Raji (cell line): Measurements from ENCODE around the gene SP3.

ENCODE experiments used
- POLR2A ChIP-seq: IDR thresholded peaks from 2 replicates; pipeline ENCODE4 v1.6.1; 2011; ENCODE audit warnings: low read depth, low read length, control low read depth; ENCODE audit not compliant: insufficient read depth

The SP3 gene

DNA sequence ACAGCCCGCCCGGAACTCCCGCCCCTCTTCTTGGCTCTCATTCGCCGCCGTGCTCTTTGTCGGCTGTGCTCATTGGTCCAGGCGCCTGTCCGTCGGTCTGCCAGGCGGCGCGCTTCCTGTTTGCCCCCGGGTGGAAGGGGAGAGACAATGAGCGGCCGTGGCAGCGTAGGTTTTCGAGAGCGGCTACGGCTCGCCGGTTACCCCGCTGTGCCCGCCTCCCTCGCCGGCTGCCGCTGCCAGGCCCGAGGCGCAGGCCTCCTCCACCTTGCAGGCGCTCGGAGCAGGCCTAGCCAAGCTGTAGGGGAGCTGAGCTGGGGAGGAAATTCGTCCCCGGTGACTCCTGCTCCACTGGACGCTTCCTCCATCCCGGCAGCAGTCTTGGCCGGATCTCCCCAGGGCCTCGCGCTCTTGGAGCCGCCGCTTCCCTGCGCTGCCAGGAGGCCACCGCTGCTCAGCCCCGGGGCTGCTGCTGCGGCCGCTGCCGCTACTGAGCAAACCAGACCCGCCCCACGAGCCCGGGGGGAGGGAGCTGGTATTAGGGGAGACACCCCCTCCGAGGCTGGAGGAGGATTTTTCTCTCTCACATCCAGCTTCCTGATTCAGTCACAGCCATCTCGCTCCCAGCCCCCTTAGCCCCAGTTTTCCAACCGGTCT, at the start of gene SP3:
TSS of gene SP3 (minus strand) at position 2 of the 654 bp plus-strand sequence. CDS start 202 bp downstream, outside the sequence.
- peak; percentile 86 for TF ChIP-seq POLR2A

DNA sequence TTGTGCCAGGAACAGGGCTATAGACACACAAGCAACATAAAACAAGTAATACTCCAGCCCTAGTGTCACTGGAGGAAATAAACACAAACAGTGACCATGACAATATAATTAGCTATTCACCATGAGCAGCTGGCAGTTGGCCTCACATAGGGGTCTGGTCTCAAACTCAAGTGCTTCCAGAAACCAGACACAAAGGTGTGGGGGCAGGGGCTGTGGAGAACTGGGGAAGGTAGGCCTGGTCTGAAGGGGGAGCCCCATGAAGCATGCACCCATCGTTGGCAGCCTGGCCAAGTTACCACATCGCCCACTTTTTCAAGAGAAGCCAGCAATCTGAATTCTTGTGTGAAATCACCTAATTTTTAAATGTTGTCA, 49.5 kb upstream of the SP3 start:
- no peak for TF ChIP-seq POLR2A

DNA sequence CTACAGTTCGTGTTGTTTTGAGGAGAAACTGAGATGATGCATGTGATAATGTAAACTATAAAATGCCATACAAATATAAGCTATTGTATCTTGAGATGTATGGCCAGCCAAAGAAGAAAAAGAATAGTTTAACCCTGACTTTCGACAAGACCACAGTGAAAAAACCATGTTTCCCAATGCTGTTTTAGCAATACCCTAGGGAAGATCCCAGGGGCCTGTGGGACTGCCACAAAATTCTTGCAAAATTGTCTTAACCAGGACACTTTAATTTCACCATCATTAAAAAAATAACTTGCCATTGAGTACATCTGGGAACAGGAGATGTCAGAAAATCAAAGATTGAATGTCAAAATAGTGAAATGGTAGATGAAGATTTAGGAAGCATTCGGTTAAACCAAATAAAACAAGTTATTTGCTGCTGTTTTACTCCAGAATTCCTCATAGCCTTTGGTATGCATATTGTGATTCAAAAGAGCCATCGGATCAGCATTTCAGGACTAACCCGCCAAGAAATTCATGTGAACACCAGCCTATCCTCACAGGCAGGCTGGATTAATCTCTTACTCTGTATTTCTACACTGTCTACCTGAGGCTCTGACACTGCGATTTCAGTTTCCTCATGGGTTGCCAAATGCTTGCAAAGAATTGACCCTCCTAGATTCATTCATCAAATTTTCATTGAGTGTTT, 49.0 kb upstream of the SP3 start:
- TF ChIP-seq POLR2A: no peak

DNA sequence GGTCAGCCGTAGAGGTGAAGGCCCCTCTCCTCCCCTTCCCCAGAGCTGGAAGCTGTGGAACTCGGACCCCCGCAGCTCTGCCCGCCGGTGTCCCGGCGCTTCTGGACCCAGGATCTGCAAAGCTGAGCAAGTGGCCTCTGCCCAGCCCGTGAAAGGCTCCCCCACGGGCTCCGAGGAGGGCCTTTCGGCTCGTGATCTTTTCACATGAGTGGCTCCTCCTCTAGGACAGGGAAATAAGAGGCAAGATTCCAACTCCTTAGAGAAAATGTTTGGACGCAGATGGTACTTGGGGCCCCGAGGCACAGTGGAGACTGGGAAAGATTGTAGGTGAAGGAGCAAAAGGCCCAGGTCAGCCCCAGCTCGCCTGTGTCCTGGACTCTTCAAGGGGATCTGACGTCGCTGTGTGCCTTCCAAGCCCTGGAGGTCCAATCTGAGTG, 48.2 kb upstream of the SP3 start:
- TF ChIP-seq POLR2A: no peak

DNA sequence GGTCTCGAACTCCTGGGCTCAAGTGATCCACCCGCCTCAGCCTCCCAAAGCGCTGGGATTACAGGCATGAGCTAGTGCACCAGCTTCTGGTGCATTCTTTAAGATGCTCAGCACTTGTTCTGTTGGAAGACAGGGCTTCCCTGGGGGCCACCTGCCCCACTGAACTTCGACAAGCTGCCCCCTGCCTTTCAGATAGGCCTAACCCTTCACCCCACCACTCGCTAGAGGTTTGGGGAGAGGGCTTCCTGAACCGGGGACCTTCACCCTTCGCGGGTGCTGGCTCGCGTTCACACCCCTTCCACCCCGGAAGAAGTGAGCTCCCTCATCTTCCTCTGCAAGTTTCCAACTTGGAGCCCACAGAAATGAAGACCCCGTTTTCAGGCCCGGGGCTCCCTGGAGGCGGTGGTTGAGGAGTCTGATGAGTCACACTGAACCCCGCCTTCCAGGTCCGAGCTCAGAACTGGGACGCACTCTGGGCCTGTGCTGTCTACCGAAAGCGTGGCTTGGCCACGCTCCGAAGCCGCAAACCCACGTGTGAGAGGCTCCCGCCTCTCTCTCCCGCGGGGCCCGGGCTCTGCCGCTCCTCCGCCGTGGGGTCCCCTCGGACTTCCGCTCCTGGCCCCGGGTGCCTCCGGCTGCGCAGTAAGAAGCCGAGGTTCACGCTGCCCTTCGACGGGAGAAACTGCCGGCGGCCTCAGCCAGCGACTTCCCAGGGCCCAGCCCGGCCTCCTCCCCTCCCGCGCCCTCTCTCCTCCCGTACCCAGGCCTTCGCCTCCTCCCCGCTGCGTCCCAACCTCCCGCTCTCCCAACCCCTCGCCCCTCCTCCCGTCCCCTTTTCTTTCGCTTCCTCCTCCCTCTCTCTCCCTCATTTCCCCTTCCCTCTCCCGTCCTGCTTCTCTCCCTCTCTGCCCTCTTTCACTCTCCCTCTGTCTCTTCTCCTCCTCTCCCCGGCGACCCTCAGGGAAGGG, 47.5 kb upstream of the SP3 start:
- TF ChIP-seq POLR2A: no peak

- TF ChIP-seq POLR2A: no peak
Observed at GRCh38 chr2:174011796-174012195, 46.6 kb upstream of the SP3 start.

- TF ChIP-seq POLR2A: no peak
Observed at GRCh38 chr2:174011173-174011572, 46.0 kb upstream of the SP3 start.

GRCh38 chr2:174009488-174010223, 44.5 kb upstream of the SP3 start:
- no peak for TF ChIP-seq POLR2A

- no peak for TF ChIP-seq POLR2A
Observed at GRCh38 chr2:174008720-174009119, 43.5 kb upstream of the SP3 start.

DNA sequence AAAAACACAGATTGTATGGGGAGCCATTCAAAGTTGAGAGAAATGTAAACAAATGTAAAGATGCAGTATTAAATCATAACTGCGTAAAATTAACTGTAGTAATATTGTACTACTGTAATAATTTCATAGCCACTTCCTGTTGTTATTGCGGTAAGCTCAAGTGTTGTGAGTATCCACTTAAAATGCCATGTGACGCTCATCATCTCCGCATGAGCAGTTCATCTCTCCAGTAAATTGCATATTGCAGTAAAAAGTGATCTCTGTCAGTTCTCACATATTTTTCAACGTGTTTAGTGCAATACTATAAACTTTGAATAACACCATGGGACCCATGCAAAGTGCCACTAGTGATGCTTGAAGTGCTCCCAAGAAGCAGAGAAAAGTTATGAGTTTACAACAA, 41.8 kb upstream of the SP3 start:
- TF ChIP-seq POLR2A: no peak

DNA sequence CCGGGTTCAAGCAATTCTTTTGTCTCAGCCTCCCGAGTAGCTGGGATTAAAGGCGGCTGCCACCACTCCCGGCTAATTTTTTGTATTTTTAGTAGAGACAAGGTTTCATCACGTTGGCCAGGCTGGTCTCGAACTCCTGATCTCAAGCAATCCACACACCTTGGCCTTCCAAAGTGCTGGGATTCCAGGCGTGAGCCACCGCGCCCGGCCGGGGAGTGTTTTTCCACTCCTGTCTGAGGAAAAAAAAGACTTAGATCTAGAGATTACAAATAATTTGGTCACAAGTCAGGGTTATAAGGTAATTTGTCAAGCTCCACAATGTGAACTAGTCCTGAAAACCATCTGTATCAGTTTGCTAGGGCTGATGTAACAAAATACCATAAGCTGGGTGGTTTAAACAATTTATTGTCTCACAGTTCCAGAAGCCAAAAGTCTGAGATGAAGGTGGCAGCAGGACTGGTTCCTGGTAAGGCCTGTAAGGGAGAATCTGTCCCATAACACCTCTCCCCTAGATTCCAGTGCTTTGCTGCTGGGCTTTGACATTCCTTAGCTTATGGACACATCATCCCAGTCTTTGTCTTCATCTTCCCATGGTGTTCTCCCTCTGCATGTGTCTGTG, 40.7 kb upstream of the SP3 start:
- TF ChIP-seq POLR2A: no peak

DNA sequence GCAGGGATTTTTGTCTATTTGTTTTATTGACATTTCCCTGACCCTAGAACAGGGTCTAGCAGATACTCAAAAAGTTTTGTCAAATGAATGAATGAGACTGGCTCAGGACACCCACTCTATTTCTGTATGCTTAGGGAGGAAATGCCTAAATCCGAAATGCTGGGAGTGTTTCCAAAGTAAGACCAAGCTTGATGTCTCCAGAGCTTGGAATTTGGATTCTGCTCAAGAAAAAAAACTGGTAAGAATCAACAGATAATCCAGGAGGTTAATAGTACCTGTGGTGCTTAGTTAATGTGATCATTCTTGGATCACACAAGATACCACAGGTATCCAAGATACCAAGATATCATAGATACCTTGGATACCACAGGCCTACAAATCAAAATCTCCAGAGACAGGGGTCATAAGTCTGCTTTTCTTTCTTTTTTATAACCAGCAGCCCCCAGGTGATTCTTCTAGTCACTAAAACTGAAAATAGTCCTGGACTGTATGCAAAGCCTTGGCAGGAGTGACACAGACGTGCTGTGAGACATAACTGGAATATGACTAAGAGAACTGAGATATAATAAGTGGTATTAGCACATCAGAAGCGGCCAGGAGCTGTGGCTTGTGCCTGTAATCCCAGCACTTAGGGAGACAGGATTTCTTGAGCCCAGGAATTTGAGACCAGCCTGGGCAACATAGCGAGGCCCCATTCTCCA, 39.9 kb upstream of the SP3 start:
- no peak for TF ChIP-seq POLR2A

DNA sequence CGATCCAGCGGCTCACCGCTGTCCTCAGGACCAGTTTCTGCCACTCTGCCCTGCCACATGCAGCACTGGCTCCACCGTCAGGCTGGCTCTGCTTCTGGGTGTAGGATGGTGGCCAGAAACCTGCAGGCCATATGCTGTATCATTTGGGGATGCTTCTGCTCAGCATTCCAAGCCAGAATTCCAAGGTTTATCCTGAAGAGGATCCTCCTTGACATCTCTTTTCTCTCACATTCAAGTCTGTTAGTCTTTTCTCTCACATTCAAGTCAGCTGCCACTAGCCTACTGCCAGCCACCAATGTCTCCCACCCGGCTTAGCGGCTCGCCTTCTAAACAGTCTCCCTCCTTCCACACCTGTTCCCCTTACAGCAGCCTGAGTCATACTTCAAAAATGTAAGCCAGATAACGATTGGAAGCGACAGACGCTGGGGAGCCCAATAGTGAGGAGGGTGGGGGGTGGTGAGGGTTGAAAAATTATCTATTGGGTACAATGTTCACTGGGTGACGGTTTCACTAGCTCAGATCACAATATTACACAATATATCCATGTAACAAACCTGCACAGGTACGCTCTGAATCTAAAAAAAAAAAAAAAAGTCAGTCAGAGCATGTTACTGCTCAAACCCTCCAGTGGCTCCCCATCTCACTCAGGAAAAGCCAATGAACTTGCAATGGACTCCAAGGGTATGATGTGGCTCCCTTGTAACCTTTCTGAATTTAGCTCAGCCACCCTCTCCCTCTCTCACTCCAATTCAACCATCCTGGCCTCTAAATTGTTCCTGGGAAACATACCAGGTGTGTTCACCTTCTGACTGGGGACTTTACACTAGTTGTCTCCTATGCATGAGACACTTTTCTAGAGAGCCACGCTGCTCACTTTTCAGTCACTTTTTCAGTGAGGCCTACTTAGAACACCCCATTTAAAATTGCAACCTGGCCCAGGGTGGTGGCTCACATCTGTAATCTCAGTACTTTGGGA, 38.8 kb upstream of the SP3 start:
- TF ChIP-seq POLR2A: no peak

GRCh38 chr2:174002679-174003078, 37.5 kb upstream of the SP3 start:
- no peak for TF ChIP-seq POLR2A
